ENCODE data around the gene ACMSD. TPM values are rescaled to one million over a fixed set of nuclear protein-coding genes. Genes with fewer than 3 reads are reported as not detected.

Gene ACMSD
- total RNA-seq, 1 donor from 2014 or later, result not detected

GRCh38 chr2:134883552-134884293 is 45.3 kb downstream of the ACMSD start:
- H3K36me3 Mint-ChIP-seq (ENCODE audit: unreplicated experiment), result no peaks in the 10 kb centered on the region
- no peaks in the 10 kb centered on the region for H3K27me3 Mint-ChIP-seq (ENCODE audit: unreplicated experiment)
- no peaks in the 10 kb centered on the region for H3K4me1 Mint-ChIP-seq (ENCODE audit: low read depth, unreplicated experiment)
- no peak for TF ChIP-seq CTCF (IDR thresholded peaks at IDR 0.05; ENCODE audit: partially characterized antibody, unreplicated experiment)
- no peak for DNase-seq
- no peak overlapping the region for H3K27ac Mint-ChIP-seq (ENCODE audit: unreplicated experiment)
- no peak overlapping the region for H3K4me3 Mint-ChIP-seq (ENCODE audit: unreplicated experiment)
- H3K9me3 Mint-ChIP-seq (ENCODE audit: unreplicated experiment), result no peaks in the 10 kb centered on the region

- TF ChIP-seq CTCF (IDR thresholded peaks at IDR 0.05; ENCODE audit: partially characterized antibody, unreplicated experiment), result no peak
- Mint-ChIP-seq H3K9me3 (ENCODE audit: unreplicated experiment) (no peaks in the 10 kb centered on the region), H3K27ac (ENCODE audit: unreplicated experiment) (no peak overlapping the region), H3K27me3 (ENCODE audit: unreplicated experiment) (no peaks in the 10 kb centered on the region), H3K4me1 (ENCODE audit: low read depth, unreplicated experiment) (no peaks in the 10 kb centered on the region), H3K4me3 (ENCODE audit: unreplicated experiment) (no peak overlapping the region), H3K36me3 (ENCODE audit: unreplicated experiment) (no peaks in the 10 kb centered on the region)
- DNase-seq, result no peak
These were observed 46.0 kb downstream of the ACMSD start for GRCh38 chr2:134884435-134884834.

GRCh38 chr2:134892282-134893035 is 54.0 kb downstream of the ACMSD start:
- no peak for DNase-seq
- H3K4me1 Mint-ChIP-seq (ENCODE audit: low read depth, unreplicated experiment), result no peaks in the 10 kb centered on the region
- TF ChIP-seq CTCF (IDR thresholded peaks at IDR 0.05; ENCODE audit: partially characterized antibody, unreplicated experiment), result no peak

GRCh38 chr2:134897932-134898331 is 59.5 kb downstream of the ACMSD start:
- no peak overlapping the region for H3K27ac Mint-ChIP-seq (ENCODE audit: unreplicated experiment)
- no peak overlapping the region for H3K4me3 Mint-ChIP-seq (ENCODE audit: unreplicated experiment)
- H3K4me1 Mint-ChIP-seq (ENCODE audit: low read depth, unreplicated experiment), result peaks cover 4% of the 10 kb centered on the region
- H3K27me3 Mint-ChIP-seq (ENCODE audit: unreplicated experiment), result no peaks in the 10 kb centered on the region
- TF ChIP-seq CTCF (IDR thresholded peaks at IDR 0.05; ENCODE audit: partially characterized antibody, unreplicated experiment), result peak; percentile 37
- DNase-seq, result no peak
- H3K36me3 Mint-ChIP-seq (ENCODE audit: unreplicated experiment), result no peaks in the 10 kb centered on the region
- H3K9me3 Mint-ChIP-seq (ENCODE audit: unreplicated experiment), result no peaks in the 10 kb centered on the region

More at GRCh38 chr2:134892282-134893035, 54.0 kb downstream of the ACMSD start:
- Mint-ChIP-seq H3K4me3 (ENCODE audit: unreplicated experiment) (no peak overlapping the region), H3K9me3 (ENCODE audit: unreplicated experiment) (no peaks in the 10 kb centered on the region), H3K27me3 (ENCODE audit: unreplicated experiment) (no peaks in the 10 kb centered on the region), H3K27ac (ENCODE audit: unreplicated experiment) (no peak overlapping the region), H3K36me3 (ENCODE audit: unreplicated experiment) (no peaks in the 10 kb centered on the region)

- Mint-ChIP-seq H3K27me3 (ENCODE audit: unreplicated experiment) (no peaks in the 10 kb centered on the region), H3K4me3 (ENCODE audit: unreplicated experiment) (no peak overlapping the region), H3K27ac (ENCODE audit: unreplicated experiment) (no peak overlapping the region), H3K4me1 (ENCODE audit: low read depth, unreplicated experiment) (peaks cover 9% of the 10 kb centered on the region), H3K36me3 (ENCODE audit: unreplicated experiment) (no peaks in the 10 kb centered on the region), H3K9me3 (ENCODE audit: unreplicated experiment) (no peaks in the 10 kb centered on the region)
- no peak for TF ChIP-seq CTCF (IDR thresholded peaks at IDR 0.05; ENCODE audit: partially characterized antibody, unreplicated experiment)
- DNase-seq, result no peak
These were observed 60.8 kb downstream of the ACMSD start for GRCh38 chr2:134899204-134899603.

Measured in glutamatergic neuron (in vitro differentiated cells).